Upper lobe of left lung (tissue), 4 donors: ENCODE measurements around the gene TCF7L2.

Source experiments
- POLR2A ChIP-seq, 4 donors: fragments of 450-650 bp; IDR thresholded peaks; one replicate each; pipeline ENCODE4 v1.5.1; 2016 to 2017; ENCODE audit warnings: antibody characterized with exemption in 4 of 4, mild to moderate bottlenecking in 2 of 4
- TF ChIP-seq, protein P1 (sequence below), 6 experiments: fragments of 450-650 bp in 4 of 6; fragments of 200-600 bp in 2 of 6; sonication (generic) in 2 of 6; IDR thresholded peaks; one replicate each; pipeline ENCODE4 v1.5.1; 2016 to 2019; ENCODE audit warnings: antibody characterized with exemption in 6 of 6

GRCh38 chr10:113022265-113022664 lies 72.2 kb downstream of the TCF7L2 start:
- TF ChIP-seq, protein P1, sequence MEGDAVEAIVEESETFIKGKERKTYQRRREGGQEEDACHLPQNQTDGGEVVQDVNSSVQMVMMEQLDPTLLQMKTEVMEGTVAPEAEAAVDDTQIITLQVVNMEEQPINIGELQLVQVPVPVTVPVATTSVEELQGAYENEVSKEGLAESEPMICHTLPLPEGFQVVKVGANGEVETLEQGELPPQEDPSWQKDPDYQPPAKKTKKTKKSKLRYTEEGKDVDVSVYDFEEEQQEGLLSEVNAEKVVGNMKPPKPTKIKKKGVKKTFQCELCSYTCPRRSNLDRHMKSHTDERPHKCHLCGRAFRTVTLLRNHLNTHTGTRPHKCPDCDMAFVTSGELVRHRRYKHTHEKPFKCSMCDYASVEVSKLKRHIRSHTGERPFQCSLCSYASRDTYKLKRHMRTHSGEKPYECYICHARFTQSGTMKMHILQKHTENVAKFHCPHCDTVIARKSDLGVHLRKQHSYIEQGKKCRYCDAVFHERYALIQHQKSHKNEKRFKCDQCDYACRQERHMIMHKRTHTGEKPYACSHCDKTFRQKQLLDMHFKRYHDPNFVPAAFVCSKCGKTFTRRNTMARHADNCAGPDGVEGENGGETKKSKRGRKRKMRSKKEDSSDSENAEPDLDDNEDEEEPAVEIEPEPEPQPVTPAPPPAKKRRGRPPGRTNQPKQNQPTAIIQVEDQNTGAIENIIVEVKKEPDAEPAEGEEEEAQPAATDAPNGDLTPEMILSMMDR (IDR thresholded peaks at IDR 0.05) = no peak
- no peak for TF ChIP-seq POLR2A (IDR thresholded peaks at IDR 0.05)
